ENCODE results near the gene FCHSD2.
"Not testable (repeated sequence)": the region's sequence is repeated elsewhere in the genome, so short reads cannot be mapped to it uniquely, and the experiment has no call there.

FCHSD2 gene

DNA sequence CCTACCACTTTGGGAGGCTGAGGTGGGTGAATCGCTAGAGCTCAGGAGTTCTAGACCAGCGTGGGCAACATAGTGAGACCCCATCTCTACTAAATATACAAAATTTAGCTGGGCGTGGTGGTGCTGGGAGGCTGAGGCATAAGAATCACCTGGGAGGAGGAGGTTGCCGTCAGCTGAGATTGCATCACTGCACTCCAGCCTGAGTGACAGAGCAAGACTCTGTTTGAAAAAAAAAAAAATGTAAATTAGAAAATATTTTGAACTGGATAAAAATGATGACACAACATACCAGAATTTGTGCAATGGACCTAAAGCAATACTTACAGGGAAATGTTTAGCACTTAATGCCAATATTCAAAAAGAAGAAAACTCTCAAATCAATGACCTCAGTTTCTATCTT, 281.5 kb downstream of the FCHSD2 start:
- no peak for DNase-seq (ENCODE audit: low read depth, low spot score)
- no peak overlapping the region for H3K4me3 ChIP-seq (ENCODE audit: low read length)
- H3K27me3 ChIP-seq (ENCODE audit: control insufficient read depth, insufficient read depth, low read length): no peaks in the 10 kb centered on the region
- no peak overlapping the region for H3K27ac ChIP-seq (ENCODE audit: low read length)
- H3K36me3 ChIP-seq (ENCODE audit: control insufficient read depth, insufficient read depth, low read length): no peaks in the 10 kb centered on the region
- H3K4me1 ChIP-seq (ENCODE audit: control insufficient read depth, insufficient read depth, low read length): no peaks in the 10 kb centered on the region
- H3K9me3 ChIP-seq (ENCODE audit: control insufficient read depth, insufficient read depth, low read length): no peaks in the 10 kb centered on the region
- no CpG with 5 or more reads among the region's 4 CpGs for WGBS (ENCODE audit: insufficient coverage, insufficient read length)

DNA sequence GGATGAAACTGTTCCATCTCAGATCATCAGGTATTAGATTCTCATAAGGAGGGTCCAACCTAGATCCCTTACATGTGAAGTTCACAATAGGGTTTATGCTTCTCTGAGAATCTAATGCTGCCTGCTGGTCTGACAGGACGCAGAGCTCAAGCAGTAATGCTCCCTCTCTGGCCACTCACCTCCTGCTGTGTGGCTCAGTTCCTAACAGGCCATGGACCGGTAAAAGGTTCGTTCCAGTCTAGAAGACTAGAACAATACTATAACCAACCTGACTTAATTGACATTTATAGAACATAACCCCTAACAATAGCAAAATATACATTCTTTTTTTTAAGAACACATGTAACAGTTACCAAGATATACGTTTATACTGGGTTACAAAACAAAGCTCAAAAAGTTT, 282.1 kb downstream of the FCHSD2 start:
- Histone ChIP-seq H3K9me3 (ENCODE audit: control insufficient read depth, insufficient read depth, low read length) (no peaks in the 10 kb centered on the region), H3K36me3 (ENCODE audit: control insufficient read depth, insufficient read depth, low read length) (no peaks in the 10 kb centered on the region), H3K4me1 (ENCODE audit: control insufficient read depth, insufficient read depth, low read length) (no peaks in the 10 kb centered on the region), H3K27ac (ENCODE audit: low read length) (no peak overlapping the region), H3K4me3 (ENCODE audit: low read length) (no peak overlapping the region), H3K27me3 (ENCODE audit: control insufficient read depth, insufficient read depth, low read length) (no peaks in the 10 kb centered on the region)
- no CpG with 5 or more reads among the region's 4 CpGs for WGBS (ENCODE audit: insufficient coverage, insufficient read length)
- DNase-seq (ENCODE audit: low read depth, low spot score): no peak

DNA sequence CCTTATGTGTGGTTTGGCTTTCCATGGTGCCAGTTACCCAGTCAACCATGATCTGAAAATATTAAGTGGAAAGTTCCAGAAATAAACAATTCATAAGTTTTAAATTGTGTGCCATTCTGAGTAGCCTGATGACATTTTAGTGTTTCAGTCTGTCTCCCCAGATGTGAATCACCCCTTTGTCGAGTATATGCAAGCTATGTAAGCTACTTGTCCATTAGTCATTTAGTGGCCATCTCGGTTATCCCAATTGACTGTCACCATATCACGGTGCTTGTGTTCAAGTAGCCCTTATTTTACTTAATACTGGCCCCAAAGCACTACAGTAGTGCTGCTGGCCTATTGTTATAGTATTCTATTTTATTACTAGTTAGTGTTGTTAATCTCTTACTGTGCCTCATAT, 283.0 kb downstream of the FCHSD2 start:
- no peaks in the 10 kb centered on the region for H3K27me3 ChIP-seq (ENCODE audit: control insufficient read depth, insufficient read depth, low read length)
- no peak overlapping the region for H3K4me3 ChIP-seq (ENCODE audit: low read length)
- H3K9me3 ChIP-seq (ENCODE audit: control insufficient read depth, insufficient read depth, low read length): no peaks in the 10 kb centered on the region
- DNase-seq (ENCODE audit: low read depth, low spot score): no peak
- WGBS (ENCODE audit: insufficient coverage, insufficient read length): no CpG with 5 or more reads among the region's 3 CpGs
- no peak overlapping the region for H3K27ac ChIP-seq (ENCODE audit: low read length)
- H3K4me1 ChIP-seq (ENCODE audit: control insufficient read depth, insufficient read depth, low read length): no peaks in the 10 kb centered on the region
- H3K36me3 ChIP-seq (ENCODE audit: control insufficient read depth, insufficient read depth, low read length): no peaks in the 10 kb centered on the region

DNA sequence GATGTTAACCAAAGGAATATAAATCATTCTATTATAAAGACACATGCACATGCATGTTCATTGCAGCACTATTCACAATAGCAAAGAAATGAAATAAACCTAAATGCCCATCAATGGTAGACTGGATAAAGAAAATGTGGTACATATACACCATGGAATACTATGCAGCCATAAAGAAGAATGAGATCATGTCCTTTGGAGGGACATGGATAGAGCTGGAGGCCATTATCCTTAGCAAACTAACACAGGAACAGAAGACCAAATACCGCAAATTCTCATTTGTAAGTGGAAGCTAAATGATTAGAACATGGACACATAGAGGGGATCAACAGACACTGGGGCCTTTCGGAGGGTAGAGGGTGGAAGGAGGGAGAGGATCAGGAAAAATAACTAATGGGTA, 283.9 kb downstream of the FCHSD2 start:
- no CpG with 5 or more reads among the region's 2 CpGs for WGBS (ENCODE audit: insufficient coverage, insufficient read length)
- H3K27me3 ChIP-seq (ENCODE audit: control insufficient read depth, insufficient read depth, low read length); H3K9me3 ChIP-seq (ENCODE audit: control insufficient read depth, insufficient read depth, low read length); DNase-seq (ENCODE audit: low read depth, low spot score); H3K4me3 ChIP-seq (ENCODE audit: low read length); H3K27ac ChIP-seq (ENCODE audit: low read length); H3K4me1 ChIP-seq (ENCODE audit: control insufficient read depth, insufficient read depth, low read length); H3K36me3 ChIP-seq (ENCODE audit: control insufficient read depth, insufficient read depth, low read length): not testable (repeated sequence)

DNA sequence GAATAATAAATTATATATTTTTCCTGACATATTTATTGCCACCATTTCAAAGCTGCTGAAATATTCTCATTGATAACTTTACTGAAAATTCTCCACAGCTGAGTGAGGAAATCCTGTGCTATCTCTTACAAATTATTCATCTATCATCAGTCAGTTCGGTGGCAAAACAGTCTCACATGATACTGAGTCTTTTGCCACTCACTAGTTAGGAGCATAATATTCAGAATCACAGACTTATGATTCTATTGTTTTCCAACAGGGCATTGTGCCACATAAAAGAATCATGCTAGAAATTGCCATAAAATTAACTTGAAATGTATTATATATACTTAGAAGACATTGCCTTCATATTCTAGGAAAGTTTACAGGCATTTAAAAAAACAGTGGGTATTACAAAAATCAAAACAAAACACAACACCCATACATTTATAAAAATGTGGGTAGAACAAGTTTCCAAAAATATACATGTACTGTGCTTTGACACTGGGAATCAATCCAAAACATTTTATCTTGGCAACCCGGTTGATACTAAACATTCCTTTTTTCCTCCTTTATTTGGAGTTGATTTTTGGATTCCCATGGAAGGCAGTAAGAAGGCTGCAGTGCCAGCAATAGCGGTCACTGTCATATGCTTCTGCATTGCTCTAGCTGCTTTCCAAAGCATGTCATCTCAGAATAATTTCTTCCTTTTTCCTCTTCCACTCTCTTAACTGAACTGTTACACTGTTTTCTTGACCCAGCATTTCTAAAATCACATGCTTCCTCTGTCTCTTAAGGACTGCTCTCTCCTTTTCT, 285.4 kb downstream of the FCHSD2 start:
- no peak overlapping the region for H3K27ac ChIP-seq (ENCODE audit: low read length)
- DNase-seq (ENCODE audit: low read depth, low spot score): no peak
- H3K36me3 ChIP-seq (ENCODE audit: control insufficient read depth, insufficient read depth, low read length): no peaks in the 10 kb centered on the region
- no peaks in the 10 kb centered on the region for H3K9me3 ChIP-seq (ENCODE audit: control insufficient read depth, insufficient read depth, low read length)
- H3K27me3 ChIP-seq (ENCODE audit: control insufficient read depth, insufficient read depth, low read length): no peaks in the 10 kb centered on the region
- WGBS (ENCODE audit: insufficient coverage, insufficient read length): no CpG with 5 or more reads among the region's 3 CpGs
- no peaks in the 10 kb centered on the region for H3K4me1 ChIP-seq (ENCODE audit: control insufficient read depth, insufficient read depth, low read length)
- no peak overlapping the region for H3K4me3 ChIP-seq (ENCODE audit: low read length)

GRCh38 chr11:72856065-72856464, 286.1 kb downstream of the FCHSD2 start:
- no peaks in the 10 kb centered on the region for H3K4me1 ChIP-seq (ENCODE audit: control insufficient read depth, insufficient read depth, low read length)
- H3K9me3 ChIP-seq (ENCODE audit: control insufficient read depth, insufficient read depth, low read length): no peaks in the 10 kb centered on the region
- WGBS (ENCODE audit: insufficient coverage, insufficient read length): no CpG with 5 or more reads among the region's 3 CpGs
- DNase-seq (ENCODE audit: low read depth, low spot score): no peak
- H3K27ac ChIP-seq (ENCODE audit: low read length): no peak overlapping the region
- no peaks in the 10 kb centered on the region for H3K27me3 ChIP-seq (ENCODE audit: control insufficient read depth, insufficient read depth, low read length)
- H3K4me3 ChIP-seq (ENCODE audit: low read length): no peak overlapping the region
- H3K36me3 ChIP-seq (ENCODE audit: control insufficient read depth, insufficient read depth, low read length): no peaks in the 10 kb centered on the region

DNA sequence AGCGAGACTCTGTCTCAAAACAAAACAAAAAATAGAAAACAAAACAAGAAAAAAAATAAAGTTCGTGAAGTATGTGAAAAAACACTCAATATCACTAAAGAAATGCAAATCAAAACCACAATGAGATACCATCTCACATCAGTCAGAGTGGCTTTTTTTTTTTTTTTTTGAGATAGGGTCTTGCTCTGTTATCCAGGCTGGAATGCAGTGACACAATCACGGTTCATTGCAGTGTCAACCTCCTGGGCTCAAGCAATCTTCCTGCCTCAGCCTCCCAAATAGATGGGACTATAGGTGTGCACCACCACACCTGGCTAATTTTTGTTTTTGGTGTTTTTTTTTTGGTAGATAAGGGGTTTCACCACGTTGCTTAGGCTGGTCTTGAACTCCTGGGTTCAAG, 290.4 kb downstream of the FCHSD2 start:
- H3K9me3 ChIP-seq (ENCODE audit: control insufficient read depth, insufficient read depth, low read length): no peaks in the 10 kb centered on the region
- no peaks in the 10 kb centered on the region for H3K4me1 ChIP-seq (ENCODE audit: control insufficient read depth, insufficient read depth, low read length)
- H3K27me3 ChIP-seq (ENCODE audit: control insufficient read depth, insufficient read depth, low read length): no peaks in the 10 kb centered on the region
- no peak overlapping the region for H3K27ac ChIP-seq (ENCODE audit: low read length)
- H3K4me3 ChIP-seq (ENCODE audit: low read length): no peak overlapping the region
- no CpG with 5 or more reads among the region's 4 CpGs for WGBS (ENCODE audit: insufficient coverage, insufficient read length)
- no peaks in the 10 kb centered on the region for H3K36me3 ChIP-seq (ENCODE audit: control insufficient read depth, insufficient read depth, low read length)
- no peak for DNase-seq (ENCODE audit: low read depth, low spot score)

DNA sequence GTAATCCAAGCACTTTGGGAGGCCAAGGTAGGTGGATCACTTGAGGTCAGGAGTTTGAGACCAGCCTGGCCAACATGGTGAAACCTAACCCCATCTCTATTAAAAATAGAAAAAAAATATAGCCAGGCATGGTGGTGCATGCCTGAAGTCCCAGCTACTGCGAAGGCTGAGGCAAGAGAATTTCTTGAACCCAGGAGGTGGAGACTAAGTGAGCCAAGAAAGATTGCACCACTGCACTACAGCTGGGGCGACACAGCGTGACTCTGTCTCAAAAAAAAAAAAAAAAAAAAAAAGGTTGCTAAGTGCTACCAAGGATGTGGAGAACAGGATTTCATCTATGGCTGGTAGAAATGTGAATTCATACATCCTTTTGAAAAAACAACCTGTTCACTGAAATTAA, 291.3 kb downstream of the FCHSD2 start:
- H3K36me3 ChIP-seq (ENCODE audit: control insufficient read depth, insufficient read depth, low read length): no peaks in the 10 kb centered on the region
- DNase-seq (ENCODE audit: low read depth, low spot score): no peak
- H3K27ac ChIP-seq (ENCODE audit: low read length): no peak overlapping the region
- H3K9me3 ChIP-seq (ENCODE audit: control insufficient read depth, insufficient read depth, low read length): no peaks in the 10 kb centered on the region
- no peak overlapping the region for H3K4me3 ChIP-seq (ENCODE audit: low read length)
- H3K27me3 ChIP-seq (ENCODE audit: control insufficient read depth, insufficient read depth, low read length): no peaks in the 10 kb centered on the region
- WGBS (ENCODE audit: insufficient coverage, insufficient read length): no CpG with 5 or more reads among the region's 3 CpGs
- no peaks in the 10 kb centered on the region for H3K4me1 ChIP-seq (ENCODE audit: control insufficient read depth, insufficient read depth, low read length)

GRCh38 chr11:72848846-72849466, 293.2 kb downstream of the FCHSD2 start:
- no peak overlapping the region for H3K4me3 ChIP-seq (ENCODE audit: low read length)
- no peaks in the 10 kb centered on the region for H3K36me3 ChIP-seq (ENCODE audit: control insufficient read depth, insufficient read depth, low read length)
- DNase-seq (ENCODE audit: low read depth, low spot score): no peak
- no CpG with 5 or more reads among the region's 6 CpGs for WGBS (ENCODE audit: insufficient coverage, insufficient read length)
- no peaks in the 10 kb centered on the region for H3K27me3 ChIP-seq (ENCODE audit: control insufficient read depth, insufficient read depth, low read length)
- H3K27ac ChIP-seq (ENCODE audit: low read length): no peak overlapping the region
- no peaks in the 10 kb centered on the region for H3K9me3 ChIP-seq (ENCODE audit: control insufficient read depth, insufficient read depth, low read length)
- no peaks in the 10 kb centered on the region for H3K4me1 ChIP-seq (ENCODE audit: control insufficient read depth, insufficient read depth, low read length)

GRCh38 chr11:72844356-72844755, 297.8 kb downstream of the FCHSD2 start:
- Histone ChIP-seq H3K4me3 (ENCODE audit: low read length) (no peak overlapping the region), H3K27me3 (ENCODE audit: control insufficient read depth, insufficient read depth, low read length) (no peaks in the 10 kb centered on the region), H3K36me3 (ENCODE audit: control insufficient read depth, insufficient read depth, low read length) (no peaks in the 10 kb centered on the region), H3K9me3 (ENCODE audit: control insufficient read depth, insufficient read depth, low read length) (no peaks in the 10 kb centered on the region), H3K4me1 (ENCODE audit: control insufficient read depth, insufficient read depth, low read length) (no peaks in the 10 kb centered on the region), H3K27ac (ENCODE audit: low read length) (no peak overlapping the region)
- DNase-seq (ENCODE audit: low read depth, low spot score): no peak
- WGBS (ENCODE audit: insufficient coverage, insufficient read length): no CpG with 5 or more reads among the region's 4 CpGs
